K562 (cell line): Measurements from ENCODE around the gene PPP2R1B.

ENCODE experiments used
- FOXA3 ChIP-seq, 2 experiments: fragments of 450-650 bp in 1 of 2; sonication (generic) in 1 of 2; formaldehyde crosslinking; IDR thresholded peaks in 1 of 2; conservative IDR thresholded peaks in 1 of 2; 2 replicates each; pipeline versions ENCODE4 v1.4.0 to v1.8.0; 2020 to 2022; ENCODE audit warnings: mild to moderate bottlenecking in 2 of 2, missing genetic modification reagents in 1 of 2
- FOXP4 ChIP-seq: sonication (generic); formaldehyde crosslinking; IDR thresholded peaks from 2 replicates; pipeline ENCODE4 v1.8.0; 2022; ENCODE audit warnings: mild to moderate bottlenecking, missing genetic modification reagents, borderline replicate concordance
- POLR2AphosphoS5 ChIP-seq: IDR thresholded peaks from 2 replicates; pipeline ENCODE4 v1.6.1; 2011; ENCODE audit warnings: mild to moderate bottlenecking, low read depth, low read length, moderate library complexity; ENCODE audit not compliant: control insufficient read depth, insufficient read depth
- TARDBP ChIP-seq: fragments of 450-650 bp; IDR thresholded peaks from 2 replicates; pipeline ENCODE4 v1.6.1; 2016
- TCF7L2 ChIP-seq: fragments of 150-350 bp; IDR thresholded peaks from 2 replicates; pipeline ENCODE4 v1.6.1; 2016; ENCODE audit warnings: low read depth, mild to moderate bottlenecking, low read length, moderate library complexity
- TSHZ1 ChIP-seq: fragments of 250-450 bp; sonication (Bioruptor Pico); IDR thresholded peaks from 2 replicates; pipeline ENCODE4 v1.4.0; 2020; ENCODE audit warnings: mild to moderate bottlenecking, moderate library complexity
- ZNF507 ChIP-seq: conservative IDR thresholded peaks from 2 replicates; pipeline ENCODE4 v1.6.1; 2017; ENCODE audit warnings: missing genetic modification characterization, missing compliant biosample characterization
- ZNF76 ChIP-seq: fragments of 250-450 bp; sonication (Bioruptor Pico); IDR thresholded peaks from 2 replicates; pipeline ENCODE4 v1.4.0; 2020; ENCODE audit warnings: mild to moderate bottlenecking, moderate library complexity, borderline replicate concordance
- ZSCAN32 ChIP-seq: fragments of 450-650 bp; formaldehyde crosslinking; IDR thresholded peaks from 2 replicates; pipeline ENCODE4 v1.4.0; 2020; ENCODE audit warnings: mild to moderate bottlenecking, moderate library complexity

- TF ChIP-seq FOXA3 (CRISPR knock-in tag; conservative IDR thresholded peaks at IDR 0.05 in 1 of 2, IDR thresholded peaks at IDR 0.05 in 1 of 2) (no peak), ZSCAN32 (CRISPR knock-in tag) (no peak), TSHZ1 (CRISPR knock-in tag) (no peak), ZNF507 (tag) (no peak), POLR2AphosphoS5 (no peak), FOXP4 (CRISPR knock-in tag) (no peak), TARDBP (no peak), ZNF76 (CRISPR knock-in tag) (no peak), TCF7L2 (no peak)
Observed at GRCh38 chr11:111691176-111691575, 75.0 kb downstream of the PPP2R1B start.
